GM10266 (cell line): ENCODE results near the gene IGSF6.
"Not testable (repeated sequence)": the region's sequence is repeated elsewhere in the genome, so short reads cannot be mapped to it uniquely, and the experiment has no call there.

ENCODE experiments used
- DNase-seq: peaks from one replicate; pipeline ENCODE4 v3.0.0; 2012; ENCODE audit errors: extremely low spot score
- CTCF ChIP-seq: IDR thresholded peaks from 2 replicates; pipeline ENCODE4 v1.5.1; 2012; ENCODE audit warnings: mild to moderate bottlenecking, low read depth; ENCODE audit not compliant: control insufficient read depth, insufficient read depth; ENCODE audit errors: missing control alignments

IGSF6 gene

GRCh38 chr16:21643785-21644184, 8.6 kb downstream of the IGSF6 start:
- no peak for TF ChIP-seq CTCF
- no peak for DNase-seq

- DNase-seq = no peak
These were observed 9.5 kb downstream of the IGSF6 start for GRCh38 chr16:21642861-21643260.

GRCh38 chr16:21641916-21642315, 10.5 kb downstream of the IGSF6 start:
- DNase-seq = no peak
- TF ChIP-seq CTCF = no peak

More at GRCh38 chr16:21642861-21643260, 9.5 kb downstream of the IGSF6 start:
- no peak for TF ChIP-seq CTCF

GRCh38 chr16:21639493-21639892, 12.9 kb downstream of the IGSF6 start:
- TF ChIP-seq CTCF = no peak
- no peak for DNase-seq

- peak; percentile 53 for DNase-seq
- TF ChIP-seq CTCF = no peak
These were observed 13.8 kb downstream of the IGSF6 start for GRCh38 chr16:21638573-21638975.

GRCh38 chr16:21637032-21637968, 15.1 kb downstream of the IGSF6 start:
- no peak for DNase-seq
- no peak for TF ChIP-seq CTCF

GRCh38 chr16:21635694-21636093, 16.7 kb downstream of the IGSF6 start:
- DNase-seq = not testable (repeated sequence)
